Measurements from ENCODE around the gene KIRREL3. TPM values are rescaled to one million over a fixed set of nuclear protein-coding genes. Genes with fewer than 3 reads are reported as not detected.

The KIRREL3 gene
- total RNA-seq, 1 donor, result 0.45 TPM

- no peak for TF ChIP-seq CTCF (IDR thresholded peaks at IDR 0.05; ENCODE audit: insufficient read depth, low read length)
- no peak overlapping the region for H3K4me3 ChIP-seq (ENCODE audit: low read depth, low read length)
- DNase-seq (ENCODE audit: low read depth), result no peak
Measured at GRCh38 chr11:126498281-126498680, 502.3 kb downstream of the KIRREL3 start.

GRCh38 chr11:126497581-126498122, 502.9 kb downstream of the KIRREL3 start:
- no peak for DNase-seq (ENCODE audit: low read depth)
- no peak overlapping the region for H3K4me3 ChIP-seq (ENCODE audit: low read depth, low read length)
- no peak for TF ChIP-seq CTCF (IDR thresholded peaks at IDR 0.05; ENCODE audit: insufficient read depth, low read length)

GRCh38 chr11:126496576-126497337, 503.8 kb downstream of the KIRREL3 start:
- no peak overlapping the region for H3K4me3 ChIP-seq (ENCODE audit: low read depth, low read length)
- no peak for DNase-seq (ENCODE audit: low read depth)
- no peak for TF ChIP-seq CTCF (IDR thresholded peaks at IDR 0.05; ENCODE audit: insufficient read depth, low read length)

- H3K4me3 ChIP-seq (ENCODE audit: low read depth, low read length), result no peak overlapping the region
- no peak for DNase-seq (ENCODE audit: low read depth)
- no peak for TF ChIP-seq CTCF (IDR thresholded peaks at IDR 0.05; ENCODE audit: insufficient read depth, low read length)
Measured at GRCh38 chr11:126495281-126496220, 505.0 kb downstream of the KIRREL3 start.

- TF ChIP-seq CTCF (IDR thresholded peaks at IDR 0.05; ENCODE audit: insufficient read depth, low read length), result no peak
- DNase-seq (ENCODE audit: low read depth), result no peak
- H3K4me3 ChIP-seq (ENCODE audit: low read depth, low read length), result no peak overlapping the region
Measured at GRCh38 chr11:126494831-126495230, 505.7 kb downstream of the KIRREL3 start.

- H3K4me3 ChIP-seq (ENCODE audit: low read depth, low read length), result no peak overlapping the region
- no peak for DNase-seq (ENCODE audit: low read depth)
- TF ChIP-seq CTCF (IDR thresholded peaks at IDR 0.05; ENCODE audit: insufficient read depth, low read length), result no peak
Measured at GRCh38 chr11:126492331-126493082, 508.1 kb downstream of the KIRREL3 start.
